Right atrium auricular region (tissue), 2 donors: ENCODE measurements around the gene THOC7. TPM values are rescaled to one million over a fixed set of nuclear protein-coding genes. Genes with fewer than 3 reads are reported as not detected.

ENCODE experiments used
- DNase-seq: peaks from one replicate; pipeline ENCODE4 v3.0.0-alpha.2; 2019; ENCODE audit warnings: low spot score
- H3K27ac ChIP-seq, 2 donors: fragments of 200-600 bp; sonication (generic); 1 replicate in 1 of 2; 2 replicates in 1 of 2; pipeline ENCODE4 v1.5.1; 2016 to 2019
- H3K27me3 ChIP-seq, 2 donors: fragments of 200-600 bp; sonication (generic); one replicate each; pipeline versions ENCODE4 v1.5.1 to v1.6.0; 2017 to 2019
- H3K36me3 ChIP-seq: fragments of 200-600 bp; sonication (generic); one replicate; pipeline ENCODE4 v1.5.1; 2016
- H3K4me1 ChIP-seq, 2 donors: fragments of 200-600 bp; sonication (generic); one replicate each; pipeline versions ENCODE4 v1.5.1 to v1.6.0; 2017 to 2019
- H3K4me3 ChIP-seq, 2 donors: fragments of 200-600 bp; sonication (generic); 1 replicate in 1 of 2; 2 replicates in 1 of 2; pipeline ENCODE4 v1.5.1; 2017 to 2019; ENCODE audit warnings: mild to moderate bottlenecking in 1 of 2, moderate library complexity in 1 of 2
- H3K9me3 ChIP-seq, 2 donors: fragments of 200-600 bp; sonication (generic); one replicate each; pipeline ENCODE4 v1.5.1; 2019
- total RNA-seq, 2 donors: library from RNA; depleted of rRNA; stranded (reverse); fragments of >200 nt; gene quantifications; one replicate each; pipeline ENCODE4 v1.1.0, GENCODE V29; 2016
- TF ChIP-seq, protein P1 (sequence below), 2 donors: fragments of 200-600 bp; sonication (generic); IDR thresholded peaks; one replicate each; pipeline ENCODE4 v1.5.1; 2019; ENCODE audit warnings: antibody characterized with exemption in 2 of 2

THOC7 gene
- total RNA-seq, 2 donors from 2014 or later: 55.1 to 63.6 TPM

- H3K27ac ChIP-seq: no peak overlapping the region
- peaks cover 35% of the 10 kb centered on the region for H3K36me3 ChIP-seq
- no peak overlapping the region for H3K4me3 ChIP-seq
- no peaks in the 10 kb centered on the region for H3K9me3 ChIP-seq
- no peaks in the 10 kb centered on the region for H3K27me3 ChIP-seq
- H3K4me1 ChIP-seq: no peaks in the 10 kb centered on the region
- TF ChIP-seq, protein P1, sequence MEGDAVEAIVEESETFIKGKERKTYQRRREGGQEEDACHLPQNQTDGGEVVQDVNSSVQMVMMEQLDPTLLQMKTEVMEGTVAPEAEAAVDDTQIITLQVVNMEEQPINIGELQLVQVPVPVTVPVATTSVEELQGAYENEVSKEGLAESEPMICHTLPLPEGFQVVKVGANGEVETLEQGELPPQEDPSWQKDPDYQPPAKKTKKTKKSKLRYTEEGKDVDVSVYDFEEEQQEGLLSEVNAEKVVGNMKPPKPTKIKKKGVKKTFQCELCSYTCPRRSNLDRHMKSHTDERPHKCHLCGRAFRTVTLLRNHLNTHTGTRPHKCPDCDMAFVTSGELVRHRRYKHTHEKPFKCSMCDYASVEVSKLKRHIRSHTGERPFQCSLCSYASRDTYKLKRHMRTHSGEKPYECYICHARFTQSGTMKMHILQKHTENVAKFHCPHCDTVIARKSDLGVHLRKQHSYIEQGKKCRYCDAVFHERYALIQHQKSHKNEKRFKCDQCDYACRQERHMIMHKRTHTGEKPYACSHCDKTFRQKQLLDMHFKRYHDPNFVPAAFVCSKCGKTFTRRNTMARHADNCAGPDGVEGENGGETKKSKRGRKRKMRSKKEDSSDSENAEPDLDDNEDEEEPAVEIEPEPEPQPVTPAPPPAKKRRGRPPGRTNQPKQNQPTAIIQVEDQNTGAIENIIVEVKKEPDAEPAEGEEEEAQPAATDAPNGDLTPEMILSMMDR (IDR thresholded peaks at IDR 0.05): no peak
- no peak for DNase-seq
Measured at GRCh38 chr3:63830526-63830925, 33.1 kb downstream of the THOC7 start.

- DNase-seq: no peak
- Histone ChIP-seq H3K4me3 (no peak overlapping the region), H3K4me1 (no peaks in the 10 kb centered on the region), H3K36me3 (no peaks in the 10 kb centered on the region), H3K9me3 (no peaks in the 10 kb centered on the region), H3K27me3 (no peaks in the 10 kb centered on the region), H3K27ac (no peak overlapping the region)
- TF ChIP-seq, protein P1 (IDR thresholded peaks at IDR 0.05): no peak
Measured at GRCh38 chr3:63824309-63824708, 39.3 kb downstream of the THOC7 start.

DNA sequence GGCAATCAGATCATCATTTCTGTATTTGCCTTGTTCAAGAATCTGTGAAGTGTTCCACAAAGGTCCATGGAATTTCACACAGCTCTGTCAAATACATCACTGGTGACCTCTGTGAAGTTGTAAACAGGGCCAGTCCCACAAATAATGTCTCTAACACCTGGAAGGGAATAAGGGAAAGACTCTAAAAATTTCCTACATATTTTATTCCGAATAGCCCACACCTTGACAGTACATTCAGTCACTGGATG, 44.5 kb downstream of the THOC7 start, which contains the start of gene C3orf49:
Gene C3orf49 (plus strand): TSS at position 149 of the 248 bp plus-strand sequence. CDS start 173 bp downstream, outside the sequence.
- Histone ChIP-seq H3K27ac (no peak within 1 kb of the TSS), H3K36me3 (no peaks in the 10 kb centered on the region), H3K4me1 (no peaks in the 10 kb centered on the region), H3K27me3 (no peaks in the 10 kb centered on the region), H3K9me3 (no peaks in the 10 kb centered on the region), H3K4me3 (no peak within 1 kb of the TSS)
- TF ChIP-seq, protein P1 (IDR thresholded peaks at IDR 0.05): no peak
- no peak for DNase-seq

GRCh38 chr3:63818282-63819150, 45.1 kb downstream of the THOC7 start:
- H3K9me3 ChIP-seq: no peaks in the 10 kb centered on the region
- H3K4me3 ChIP-seq: no peak overlapping the region
- no peaks in the 10 kb centered on the region for H3K4me1 ChIP-seq
- no peaks in the 10 kb centered on the region for H3K27me3 ChIP-seq
- H3K36me3 ChIP-seq: no peaks in the 10 kb centered on the region
- TF ChIP-seq, protein P1 (IDR thresholded peaks at IDR 0.05): peak; percentile 76 to 91
- peak; percentile 74 for DNase-seq
- no peak overlapping the region for H3K27ac ChIP-seq

DNA sequence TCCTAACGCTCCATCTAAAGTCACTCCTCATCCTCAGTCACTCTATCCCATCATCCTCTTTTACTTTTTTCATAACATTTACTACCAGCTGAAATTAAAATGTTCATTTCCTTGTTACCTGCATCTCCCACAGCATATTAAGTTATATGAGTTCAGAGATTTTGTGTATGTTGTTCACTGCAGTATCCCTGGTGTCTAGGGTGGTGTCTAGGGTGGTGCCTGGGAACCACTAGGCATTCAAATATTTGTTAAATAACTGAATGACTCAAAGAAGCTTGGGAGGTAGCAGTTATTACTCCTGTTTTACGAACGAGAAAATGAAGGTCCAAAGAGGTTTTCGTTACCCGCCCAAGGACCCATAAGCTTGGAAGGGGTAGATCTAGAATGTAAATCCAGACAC, 46.4 kb downstream of the THOC7 start:
- H3K36me3 ChIP-seq: no peaks in the 10 kb centered on the region
- DNase-seq: no peak
- TF ChIP-seq, protein P1 (IDR thresholded peaks at IDR 0.05): no peak
- no peaks in the 10 kb centered on the region for H3K27me3 ChIP-seq
- H3K27ac ChIP-seq: no peak overlapping the region
- no peaks in the 10 kb centered on the region for H3K4me1 ChIP-seq
- no peaks in the 10 kb centered on the region for H3K9me3 ChIP-seq
- no peak overlapping the region for H3K4me3 ChIP-seq

DNA sequence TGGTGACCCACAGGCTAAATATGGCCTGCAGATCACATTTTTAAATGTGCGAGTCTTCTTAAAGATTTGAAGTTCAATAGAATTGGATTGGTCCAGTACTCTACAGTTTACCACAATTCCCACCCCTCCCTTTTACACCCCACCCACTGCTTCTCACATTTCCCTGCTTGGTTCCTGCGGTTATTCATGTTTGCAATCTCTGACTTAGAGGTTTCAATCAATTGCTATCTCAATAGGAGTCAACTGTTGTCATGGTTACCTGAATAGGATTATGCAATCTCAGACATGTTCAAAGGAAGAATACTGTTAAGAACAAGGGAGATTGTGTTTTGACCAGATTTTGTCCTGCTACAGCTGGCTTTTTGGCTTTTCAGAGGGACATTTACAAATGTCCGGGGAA, 49.4 kb downstream of the THOC7 start:
- Histone ChIP-seq H3K27ac (no peak overlapping the region), H3K4me3 (no peak overlapping the region), H3K27me3 (no peaks in the 10 kb centered on the region), H3K9me3 (no peaks in the 10 kb centered on the region), H3K4me1 (no peaks in the 10 kb centered on the region), H3K36me3 (no peaks in the 10 kb centered on the region)
- no peak for DNase-seq
- TF ChIP-seq, protein P1 (IDR thresholded peaks at IDR 0.05): no peak
